ENCODE results near the gene ARIH2.

The ARIH2 gene

DNA sequence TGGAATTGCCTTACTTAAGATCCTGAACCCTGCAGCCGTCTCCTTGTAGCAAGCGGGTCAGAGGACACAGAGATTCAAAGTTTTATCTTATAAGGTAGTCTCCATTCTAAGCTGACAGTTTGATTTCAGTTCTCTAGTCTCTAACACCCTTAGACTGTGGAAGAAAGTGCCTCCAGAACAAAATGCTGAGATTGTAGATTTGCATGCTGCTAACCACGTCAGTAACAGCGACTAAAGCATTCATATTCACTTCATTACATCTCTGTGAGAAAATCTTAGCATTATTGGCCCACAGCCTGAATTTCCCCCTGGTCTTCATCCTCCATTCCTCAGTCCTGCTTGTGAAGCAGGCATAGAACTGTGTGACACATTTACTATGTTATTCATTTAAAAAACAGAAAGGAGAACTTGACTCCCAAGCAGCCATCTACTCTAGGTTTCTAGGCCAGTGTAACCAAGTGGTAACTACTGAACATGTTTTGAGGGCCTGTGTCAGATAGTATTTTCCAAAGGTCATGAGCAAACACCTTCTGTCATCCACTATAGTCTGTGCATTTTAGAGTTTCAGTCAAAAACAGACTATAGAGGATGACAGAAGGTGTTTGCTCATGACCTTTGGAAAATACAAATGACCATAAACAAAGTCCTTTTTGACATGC is 27.4 kb downstream of the ARIH2 start:
- Mint-ChIP-seq H3K9me3 (ENCODE audit: low read depth) (no peaks in the 10 kb centered on the region), H3K27me3 (no peaks in the 10 kb centered on the region), H3K27ac (peak overlapping the region; percentile 79), H3K4me1 (ENCODE audit: low read depth) (peaks cover 36% of the 10 kb centered on the region), H3K36me3 (peaks cover 7% of the 10 kb centered on the region), H3K4me3 (no peak overlapping the region)

DNA sequence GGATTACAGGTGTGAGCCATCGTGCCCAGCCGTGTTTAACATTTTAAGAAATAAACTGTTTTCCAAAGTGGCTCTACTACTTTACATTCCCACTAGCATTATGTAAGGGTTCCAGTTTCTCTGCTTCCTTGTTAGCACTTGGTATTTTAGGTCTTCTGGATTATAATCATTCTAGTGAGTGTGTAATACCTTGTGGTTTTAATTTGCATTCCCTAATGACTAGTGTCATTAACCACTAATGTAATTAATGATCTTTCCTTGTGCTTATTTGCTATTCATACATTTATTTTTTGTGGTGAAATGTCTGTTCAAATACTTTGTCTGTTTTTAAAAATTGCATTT is 30.7 kb downstream of the ARIH2 start:
- H3K36me3 Mint-ChIP-seq: no peaks in the 10 kb centered on the region
- no peaks in the 10 kb centered on the region for H3K27me3 Mint-ChIP-seq
- H3K9me3 Mint-ChIP-seq (ENCODE audit: low read depth): no peaks in the 10 kb centered on the region
- no peak overlapping the region for H3K4me3 Mint-ChIP-seq
- no peak overlapping the region for H3K27ac Mint-ChIP-seq
- H3K4me1 Mint-ChIP-seq (ENCODE audit: low read depth): peaks cover 42% of the 10 kb centered on the region

DNA sequence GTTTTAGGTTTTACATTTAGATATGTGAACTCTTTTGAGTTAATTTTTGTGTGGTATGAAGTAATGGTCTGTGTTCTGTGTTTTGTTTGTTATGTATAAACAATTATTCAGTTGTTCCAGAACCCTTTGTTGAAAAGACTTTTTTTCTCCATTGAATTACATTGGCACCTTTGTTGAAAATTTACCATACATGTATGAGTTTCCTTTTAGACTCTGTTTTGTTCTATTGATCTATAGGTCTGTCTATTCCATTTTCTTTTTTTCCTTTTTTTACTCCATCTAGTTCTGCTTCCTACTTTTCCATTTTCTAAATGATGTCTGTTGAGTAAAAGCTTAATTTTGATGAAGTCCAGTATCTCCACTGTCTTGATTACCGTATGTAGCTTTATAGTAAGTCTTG is 31.4 kb downstream of the ARIH2 start:
- H3K9me3 Mint-ChIP-seq (ENCODE audit: low read depth): no peaks in the 10 kb centered on the region
- no peaks in the 10 kb centered on the region for H3K36me3 Mint-ChIP-seq
- no peak overlapping the region for H3K4me3 Mint-ChIP-seq
- peak overlapping the region; percentile 67 for H3K27ac Mint-ChIP-seq
- H3K4me1 Mint-ChIP-seq (ENCODE audit: low read depth): peaks cover 36% of the 10 kb centered on the region
- H3K27me3 Mint-ChIP-seq: no peaks in the 10 kb centered on the region

DNA sequence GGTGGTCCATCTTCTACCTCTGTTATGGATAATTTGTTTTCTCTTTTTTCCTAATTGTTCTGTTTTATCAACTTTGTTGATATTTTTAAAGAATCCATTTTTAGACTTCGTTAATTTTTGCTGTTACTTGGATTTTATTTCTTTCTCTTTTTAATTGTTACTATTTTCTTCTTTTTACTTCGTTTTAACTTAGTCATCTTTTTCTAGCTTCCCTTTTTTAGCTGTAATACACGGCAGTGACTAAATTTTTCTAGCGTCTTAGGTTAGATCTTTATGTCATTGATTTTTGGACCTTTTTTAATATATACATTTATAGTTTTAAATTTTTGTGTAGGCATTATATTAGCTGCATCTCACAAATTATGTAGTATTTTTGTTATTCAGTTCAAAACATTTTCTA is 33.1 kb downstream of the ARIH2 start:
- H3K27me3 Mint-ChIP-seq: no peaks in the 10 kb centered on the region
- peaks cover 25% of the 10 kb centered on the region for H3K4me1 Mint-ChIP-seq (ENCODE audit: low read depth)
- no peaks in the 10 kb centered on the region for H3K9me3 Mint-ChIP-seq (ENCODE audit: low read depth)
- no peaks in the 10 kb centered on the region for H3K36me3 Mint-ChIP-seq
- peak overlapping the region; percentile 16 for H3K27ac Mint-ChIP-seq
- H3K4me3 Mint-ChIP-seq: no peak overlapping the region

DNA sequence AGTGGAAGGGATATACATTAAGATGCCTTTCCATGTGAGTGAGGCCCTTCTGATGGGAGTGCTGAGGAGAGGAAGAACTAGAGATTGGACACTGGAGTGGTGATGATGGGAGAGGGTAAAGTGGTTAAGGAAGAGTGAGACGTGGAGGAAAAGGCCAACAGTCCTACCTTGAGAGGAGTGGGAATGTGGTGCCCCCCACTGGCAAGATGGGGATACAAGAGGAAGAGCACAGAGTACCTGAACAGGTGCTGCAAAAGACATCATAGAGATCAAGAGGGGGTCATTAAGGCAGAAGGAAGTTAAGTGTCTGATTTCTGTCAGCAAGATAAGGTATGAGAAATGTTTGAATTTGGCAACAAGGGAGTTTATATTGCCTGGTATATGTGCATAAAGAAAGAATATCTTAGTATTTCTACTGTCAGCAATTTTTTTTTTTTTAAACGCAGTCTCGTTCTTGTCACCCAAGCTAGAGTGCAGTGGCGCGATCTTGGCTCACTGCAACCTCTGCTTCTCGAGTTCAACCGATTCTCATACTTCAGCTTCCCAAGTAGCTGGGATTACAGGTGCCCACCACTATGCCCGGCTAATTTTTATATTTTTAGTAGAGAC is 34.0 kb downstream of the ARIH2 start:
- Mint-ChIP-seq H3K36me3 (no peaks in the 10 kb centered on the region), H3K27ac (peak overlapping the region; percentile 19), H3K9me3 (ENCODE audit: low read depth) (no peaks in the 10 kb centered on the region), H3K27me3 (no peaks in the 10 kb centered on the region), H3K4me3 (no peak overlapping the region), H3K4me1 (ENCODE audit: low read depth) (peaks cover 23% of the 10 kb centered on the region)

DNA sequence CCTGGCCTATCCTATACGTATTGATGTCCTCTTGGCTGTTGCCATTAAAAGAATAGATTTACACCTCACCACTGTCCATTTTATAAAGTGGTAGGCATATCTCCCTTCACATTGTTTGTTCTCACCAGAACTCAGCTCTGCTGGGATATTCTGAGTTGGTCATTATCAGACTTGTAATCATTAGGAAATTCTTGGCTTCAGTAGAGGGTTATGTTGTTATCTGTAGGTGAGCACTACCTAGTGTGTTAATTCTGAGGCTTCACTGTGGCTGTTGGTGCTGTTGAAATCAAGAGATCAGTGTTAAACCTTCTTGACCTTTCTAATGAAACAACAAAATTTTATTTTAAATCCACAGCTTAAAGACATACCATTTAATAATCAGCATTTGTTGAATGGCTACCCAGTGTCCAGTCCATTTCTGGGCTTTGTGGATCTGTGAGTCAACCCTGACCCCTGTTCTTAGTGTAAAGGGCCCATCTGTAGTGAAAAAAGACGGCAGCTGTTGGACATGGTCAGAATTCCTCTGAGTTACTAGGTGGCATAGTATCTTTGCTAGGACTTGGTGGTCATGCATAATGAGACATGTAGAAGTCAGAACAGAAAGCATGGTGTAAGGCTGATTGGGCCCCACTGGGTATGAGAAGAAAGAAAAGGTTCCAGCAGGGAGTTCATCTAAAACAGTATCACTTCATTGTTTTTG is 38.5 kb downstream of the ARIH2 start:
- no peaks in the 10 kb centered on the region for H3K9me3 Mint-ChIP-seq (ENCODE audit: low read depth)
- H3K27ac Mint-ChIP-seq: no peak overlapping the region
- H3K4me3 Mint-ChIP-seq: no peak overlapping the region
- H3K36me3 Mint-ChIP-seq: peaks cover 2% of the 10 kb centered on the region
- H3K27me3 Mint-ChIP-seq: no peaks in the 10 kb centered on the region
- H3K4me1 Mint-ChIP-seq (ENCODE audit: low read depth): peaks cover 7% of the 10 kb centered on the region

DNA sequence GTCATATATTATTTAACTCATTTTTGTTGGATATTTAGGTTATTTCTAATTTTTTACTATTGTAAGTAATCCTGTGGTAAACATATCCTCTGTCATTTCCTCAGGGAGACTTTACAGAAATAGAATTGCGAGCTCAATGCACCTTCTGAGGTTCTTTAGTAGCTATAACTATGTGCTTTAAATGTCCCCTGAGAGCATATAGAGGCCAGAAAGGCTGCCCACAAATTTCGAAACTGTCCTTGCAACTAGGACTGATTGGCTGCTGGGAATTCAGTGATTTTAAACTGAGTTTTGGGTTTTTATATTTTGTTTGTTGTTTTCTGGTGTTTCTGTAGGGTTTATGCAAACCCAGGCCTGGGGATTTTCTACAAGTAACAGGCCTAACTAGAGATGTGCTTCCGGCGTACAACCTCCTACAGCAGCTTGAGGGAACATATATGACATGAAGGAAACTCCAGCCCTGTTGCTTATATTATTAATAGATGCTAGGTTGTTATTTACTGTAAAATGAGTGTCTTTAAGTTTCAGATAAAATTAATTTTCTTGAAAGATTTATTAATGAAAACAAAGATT is 42.3 kb downstream of the ARIH2 start:
- Mint-ChIP-seq H3K36me3 (peaks cover 3% of the 10 kb centered on the region), H3K9me3 (ENCODE audit: low read depth) (no peaks in the 10 kb centered on the region), H3K27me3 (no peaks in the 10 kb centered on the region), H3K4me1 (ENCODE audit: low read depth) (peaks cover 2% of the 10 kb centered on the region), H3K4me3 (no peak overlapping the region), H3K27ac (no peak overlapping the region)

DNA sequence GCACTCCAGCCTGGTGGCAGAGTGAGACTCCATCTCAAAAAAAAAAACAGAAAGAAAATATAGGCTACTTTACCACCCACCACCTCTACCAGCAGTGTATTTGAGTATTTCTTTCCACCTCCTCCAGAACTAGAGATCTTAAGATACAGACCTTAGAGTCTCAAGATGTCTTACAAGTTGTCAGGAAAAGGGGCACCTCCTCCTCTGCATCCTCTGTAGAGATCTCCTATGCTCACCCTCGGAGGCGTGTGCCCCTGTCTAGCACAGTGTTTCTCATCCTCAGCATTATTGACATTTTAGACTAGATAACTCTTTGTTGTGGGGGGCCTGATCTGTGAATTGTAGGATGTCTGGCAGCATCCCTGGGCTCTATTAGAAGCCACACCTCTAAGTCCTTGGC is 43.7 kb downstream of the ARIH2 start:
- peak overlapping the region; percentile 61 for H3K27ac Mint-ChIP-seq
- no peaks in the 10 kb centered on the region for H3K9me3 Mint-ChIP-seq (ENCODE audit: low read depth)
- H3K27me3 Mint-ChIP-seq: no peaks in the 10 kb centered on the region
- peaks cover 2% of the 10 kb centered on the region for H3K4me1 Mint-ChIP-seq (ENCODE audit: low read depth)
- no peak overlapping the region for H3K4me3 Mint-ChIP-seq
- peaks cover 7% of the 10 kb centered on the region for H3K36me3 Mint-ChIP-seq

DNA sequence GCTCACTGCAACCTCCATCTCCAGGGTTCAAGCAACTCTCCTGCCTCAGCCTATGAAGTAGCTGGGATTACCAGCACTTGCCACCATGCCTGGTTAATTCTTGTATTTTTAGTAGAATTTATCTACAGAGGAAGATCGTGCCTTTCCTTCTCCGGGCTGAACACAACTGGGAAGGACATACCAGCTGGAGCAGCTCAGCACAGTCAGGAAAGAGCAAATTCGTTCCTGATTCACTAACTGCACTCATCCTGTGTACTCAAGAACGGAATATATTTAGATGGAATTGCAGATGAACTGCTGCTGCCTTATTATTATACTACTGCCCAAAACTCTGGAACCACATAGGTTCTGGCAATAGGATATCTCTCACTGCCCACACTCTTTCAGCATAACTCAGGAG is 44.3 kb downstream of the ARIH2 start:
- Mint-ChIP-seq H3K9me3 (ENCODE audit: low read depth) (no peaks in the 10 kb centered on the region), H3K27ac (no peak overlapping the region), H3K4me1 (ENCODE audit: low read depth) (peaks cover 2% of the 10 kb centered on the region), H3K27me3 (no peaks in the 10 kb centered on the region), H3K4me3 (no peak overlapping the region), H3K36me3 (peaks cover 7% of the 10 kb centered on the region)

DNA sequence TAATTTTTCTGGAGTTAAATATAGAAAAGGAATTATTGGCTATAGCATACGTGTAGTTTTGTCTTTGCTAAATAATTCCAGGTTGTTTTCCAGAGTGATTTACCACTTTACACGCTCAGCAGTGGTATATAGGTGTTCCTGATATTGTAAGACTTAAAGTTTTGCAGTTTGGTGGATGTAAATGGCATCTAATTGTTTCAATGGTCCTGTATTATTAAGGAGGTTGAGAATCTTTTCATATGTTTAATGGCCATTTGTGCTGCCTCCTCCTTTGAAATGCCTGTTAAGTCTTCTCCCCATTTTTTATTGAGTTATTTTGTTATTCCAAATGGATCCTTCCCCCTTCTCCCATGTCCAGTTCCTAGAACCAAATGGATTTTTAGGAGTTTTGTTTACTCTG is 44.9 kb downstream of the ARIH2 start:
- no peaks in the 10 kb centered on the region for H3K27me3 Mint-ChIP-seq
- H3K27ac Mint-ChIP-seq: no peak overlapping the region
- H3K4me1 Mint-ChIP-seq (ENCODE audit: low read depth): peaks cover 2% of the 10 kb centered on the region

DNA sequence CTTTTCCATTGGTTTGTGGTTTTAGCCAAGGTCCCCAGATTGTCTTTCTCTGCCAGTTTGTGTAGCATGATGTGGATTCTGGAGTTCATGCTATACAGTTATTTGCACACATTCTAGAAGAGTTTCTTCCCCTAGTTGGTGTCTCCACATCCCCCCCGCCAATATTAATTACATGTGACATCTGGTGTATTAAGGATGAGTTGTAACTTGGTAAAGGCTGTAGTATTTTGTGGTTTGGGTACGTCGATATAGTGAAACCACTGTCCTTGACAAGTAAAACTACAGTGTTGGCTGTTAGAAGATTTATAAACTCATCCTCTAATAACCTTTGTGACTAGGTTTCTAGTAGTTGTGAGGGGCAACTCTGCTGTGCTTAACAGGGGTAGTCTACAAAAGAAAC is 47.7 kb downstream of the ARIH2 start:
- no peaks in the 10 kb centered on the region for H3K9me3 Mint-ChIP-seq (ENCODE audit: low read depth)
- H3K27ac Mint-ChIP-seq: no peak overlapping the region
- H3K4me3 Mint-ChIP-seq: no peak overlapping the region
- no peaks in the 10 kb centered on the region for H3K27me3 Mint-ChIP-seq
- H3K4me1 Mint-ChIP-seq (ENCODE audit: low read depth): peaks cover 2% of the 10 kb centered on the region
- H3K36me3 Mint-ChIP-seq: peaks cover 7% of the 10 kb centered on the region

More for the DNA sequence above, 44.9 kb downstream of the ARIH2 start:
- Mint-ChIP-seq H3K4me3 (no peak overlapping the region), H3K9me3 (ENCODE audit: low read depth) (no peaks in the 10 kb centered on the region), H3K36me3 (peaks cover 7% of the 10 kb centered on the region)

DNA sequence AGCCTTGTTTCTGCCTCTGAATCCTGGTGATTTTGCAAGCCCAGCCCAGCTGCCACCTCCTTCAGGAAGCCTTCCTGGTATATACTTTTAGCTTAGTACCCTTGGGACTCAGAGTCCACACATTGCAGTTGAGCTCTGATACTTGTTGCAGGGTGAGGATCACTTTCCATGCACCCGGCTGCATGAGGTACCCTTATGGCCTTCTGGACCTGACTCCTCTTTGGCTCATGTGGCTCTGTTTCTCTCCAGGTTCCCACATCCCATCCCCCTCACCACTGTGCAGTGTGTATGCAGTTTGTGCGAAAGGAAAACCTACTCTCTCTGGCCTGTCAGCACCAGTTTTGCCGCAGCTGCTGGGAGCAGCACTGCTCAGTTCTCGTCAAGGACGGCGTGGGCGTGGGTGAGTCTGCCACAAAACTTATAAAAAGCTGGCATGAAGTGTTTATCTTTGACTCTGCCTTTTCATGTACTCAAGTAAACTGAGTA is 48.3 kb downstream of the ARIH2 start:
- Mint-ChIP-seq H3K27ac (peak overlapping the region; percentile 61), H3K4me3 (no peak overlapping the region)

DNA sequence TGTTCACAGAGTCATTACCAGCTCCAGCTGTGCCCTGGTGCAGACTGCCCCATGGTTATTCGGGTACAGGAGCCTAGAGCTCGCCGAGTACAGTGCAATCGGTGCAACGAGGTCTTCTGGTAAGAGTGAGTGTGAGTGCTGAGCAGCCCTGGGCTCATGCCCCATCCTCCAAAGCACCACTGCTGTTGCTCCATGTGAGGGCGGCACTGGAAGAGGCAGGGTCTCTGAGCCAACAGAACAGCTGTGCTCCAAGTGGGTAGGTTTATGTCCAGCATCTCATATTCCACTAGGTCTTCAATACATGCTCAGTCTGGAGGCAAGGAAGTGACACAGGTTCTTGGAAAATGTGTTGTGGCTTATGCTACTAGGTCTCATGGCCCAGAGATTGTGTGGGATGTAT is 51.9 kb downstream of the ARIH2 start:
- no peak overlapping the region for H3K4me3 Mint-ChIP-seq
- H3K27me3 Mint-ChIP-seq: no peaks in the 10 kb centered on the region
- H3K36me3 Mint-ChIP-seq: peaks cover 9% of the 10 kb centered on the region
- H3K4me1 Mint-ChIP-seq (ENCODE audit: low read depth): no peaks in the 10 kb centered on the region
- H3K9me3 Mint-ChIP-seq (ENCODE audit: low read depth): no peaks in the 10 kb centered on the region
- H3K27ac Mint-ChIP-seq: no peak overlapping the region

More for the DNA sequence above, 48.3 kb downstream of the ARIH2 start:
- Mint-ChIP-seq H3K9me3 (ENCODE audit: low read depth) (no peaks in the 10 kb centered on the region), H3K4me1 (ENCODE audit: low read depth) (no peaks in the 10 kb centered on the region), H3K27me3 (no peaks in the 10 kb centered on the region), H3K36me3 (peaks cover 6% of the 10 kb centered on the region)

DNA sequence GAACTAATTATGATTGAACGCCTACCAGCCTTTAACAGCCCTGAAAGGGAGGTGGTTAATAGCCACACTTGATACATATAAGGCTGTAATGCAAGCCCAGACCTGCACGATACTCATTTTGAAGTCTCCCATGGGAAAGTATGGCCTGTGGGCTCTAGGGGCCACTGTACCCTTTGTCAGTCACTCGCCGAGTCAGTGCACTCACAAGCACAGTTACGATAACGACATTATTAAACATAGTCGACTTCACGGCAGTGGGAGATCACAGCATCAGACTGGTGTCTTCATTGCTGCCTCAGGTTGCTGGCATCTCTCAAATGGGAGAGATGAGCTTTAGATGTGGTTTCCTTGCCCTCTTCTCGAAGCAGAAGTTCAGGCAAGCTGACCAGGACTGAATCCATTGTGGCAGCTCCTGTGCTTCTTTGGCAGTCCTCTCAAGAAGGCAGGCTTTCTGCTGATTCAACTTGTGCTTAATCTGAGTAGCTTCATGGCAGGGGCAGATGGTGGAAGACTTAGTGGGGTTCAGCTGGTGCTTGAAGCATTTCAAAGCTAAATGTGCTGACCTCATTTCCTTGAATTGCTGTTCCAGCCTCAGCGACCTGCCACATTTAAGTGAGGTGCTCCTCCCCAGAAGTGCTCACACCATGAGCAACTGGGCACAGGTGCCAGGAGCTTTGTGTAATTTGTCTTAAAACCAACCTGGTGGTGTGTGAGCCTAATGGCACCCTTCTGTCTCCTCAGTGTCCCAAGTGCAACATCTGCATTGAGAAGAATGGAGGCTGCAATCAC is 55.6 kb downstream of the ARIH2 start:
- H3K27ac Mint-ChIP-seq: no peak overlapping the region
- H3K9me3 Mint-ChIP-seq (ENCODE audit: low read depth): no peaks in the 10 kb centered on the region
- H3K4me1 Mint-ChIP-seq (ENCODE audit: low read depth): no peaks in the 10 kb centered on the region
- H3K36me3 Mint-ChIP-seq: peaks cover 5% of the 10 kb centered on the region
- H3K4me3 Mint-ChIP-seq: no peak overlapping the region
- H3K27me3 Mint-ChIP-seq: no peaks in the 10 kb centered on the region

DNA sequence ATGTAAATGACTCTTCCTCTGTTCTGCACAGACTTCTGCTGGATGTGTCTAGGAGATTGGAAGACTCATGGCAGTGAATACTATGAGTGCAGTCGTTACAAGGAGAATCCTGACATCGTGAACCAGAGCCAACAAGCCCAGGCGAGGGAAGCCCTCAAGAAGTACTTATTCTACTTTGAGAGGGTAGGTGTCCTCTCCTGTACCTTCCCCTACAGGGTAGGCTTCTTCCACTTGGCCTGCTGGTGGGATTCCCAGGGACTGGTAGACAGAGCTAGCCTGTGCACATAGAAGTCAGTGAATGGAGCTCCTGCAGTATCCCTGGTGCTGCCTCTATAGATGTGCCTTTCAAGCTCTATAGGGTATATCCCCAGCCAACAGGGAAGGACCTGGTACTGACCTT is 60.8 kb downstream of the ARIH2 start:
- H3K4me1 Mint-ChIP-seq (ENCODE audit: low read depth): no peaks in the 10 kb centered on the region
- H3K4me3 Mint-ChIP-seq: no peak overlapping the region
- H3K27ac Mint-ChIP-seq: no peak overlapping the region
- no peaks in the 10 kb centered on the region for H3K9me3 Mint-ChIP-seq (ENCODE audit: low read depth)
- peaks cover 3% of the 10 kb centered on the region for H3K36me3 Mint-ChIP-seq
- H3K27me3 Mint-ChIP-seq: no peaks in the 10 kb centered on the region

All from activated naive CD8-positive, alpha-beta T cell (primary cell).